Germinal center (tissue), 1 donor: ENCODE measurements around the gene CEACAM3.

ENCODE experiments used
- DNase-seq: peaks from one replicate; pipeline ENCODE4 v3.0.0; 2012; ENCODE audit warnings: mixed read lengths, low spot score

CEACAM3 gene

DNA sequence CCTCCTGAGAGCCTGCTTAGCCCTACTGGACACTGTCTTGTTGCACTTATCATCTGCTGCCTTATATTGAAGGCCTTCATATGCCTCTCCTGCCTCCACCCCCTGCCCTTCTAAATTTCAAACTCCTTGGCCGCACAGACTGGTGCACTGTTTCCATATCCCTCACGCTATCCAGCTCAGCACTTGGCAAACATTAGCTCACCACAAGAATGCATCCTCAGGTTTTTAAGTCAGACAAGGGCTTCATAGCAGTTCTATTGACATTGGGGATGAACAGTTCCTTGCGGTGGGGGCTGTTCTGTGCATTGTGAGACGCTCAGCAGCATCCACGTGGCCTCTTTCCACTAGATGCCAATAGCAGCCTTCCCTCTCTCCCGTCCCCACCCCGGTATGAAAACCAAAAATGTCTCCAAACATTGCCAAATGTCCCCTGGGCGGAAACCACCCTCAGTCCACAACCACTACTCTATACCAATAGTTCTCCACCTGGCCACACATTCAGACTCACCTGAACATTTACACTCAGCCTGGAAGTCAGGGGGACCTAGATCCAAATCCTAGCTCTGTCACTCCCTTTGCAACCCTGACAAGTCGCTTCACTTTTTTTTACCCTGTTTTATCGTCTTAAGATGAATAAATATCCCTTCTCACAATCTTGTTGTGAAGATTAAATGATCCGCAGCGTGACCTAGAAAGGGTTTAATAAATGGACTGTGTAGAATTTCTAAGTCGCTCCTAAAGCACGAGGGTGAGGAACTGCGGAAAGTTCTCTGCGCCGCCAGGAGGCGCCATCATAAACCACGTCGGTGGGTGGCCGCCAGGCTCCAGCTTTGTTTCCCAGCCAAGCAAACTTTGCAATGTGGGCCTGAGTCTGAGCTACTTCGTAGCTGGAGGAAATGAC lies 3.6 kb upstream of the CEACAM3 start:
- DNase-seq, result peak; percentile 69

- no peak for DNase-seq
Measured at GRCh38 chr19:41793414-41793727, 3.0 kb upstream of the CEACAM3 start.

GRCh38 chr19:41795031-41795461 lies 1.3 kb upstream of the CEACAM3 start:
- peak; percentile 41 for DNase-seq

DNA sequence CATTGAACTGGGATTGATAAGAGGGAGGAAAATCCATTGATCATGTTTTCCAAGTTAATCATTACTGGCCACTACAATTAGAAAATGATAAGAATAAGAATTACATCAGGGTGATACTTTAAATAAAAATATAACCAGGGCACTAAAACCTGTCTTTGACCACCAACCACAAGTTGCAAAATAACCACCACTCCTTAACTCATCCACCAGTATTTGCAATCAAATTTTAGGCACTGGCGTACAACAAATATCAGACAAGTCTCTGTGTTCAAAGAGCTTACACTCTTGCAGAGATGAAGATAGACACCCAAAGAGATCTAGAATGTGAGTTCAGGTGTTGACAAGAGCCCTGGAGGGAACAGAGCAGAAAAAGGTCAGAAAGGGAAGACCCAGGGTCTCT lies 514 bp downstream of the CEACAM3 start:
- no peak for DNase-seq

GRCh38 chr19:41799444-41800000 lies 3.1 kb downstream of the CEACAM3 start:
- DNase-seq, result no peak

DNA sequence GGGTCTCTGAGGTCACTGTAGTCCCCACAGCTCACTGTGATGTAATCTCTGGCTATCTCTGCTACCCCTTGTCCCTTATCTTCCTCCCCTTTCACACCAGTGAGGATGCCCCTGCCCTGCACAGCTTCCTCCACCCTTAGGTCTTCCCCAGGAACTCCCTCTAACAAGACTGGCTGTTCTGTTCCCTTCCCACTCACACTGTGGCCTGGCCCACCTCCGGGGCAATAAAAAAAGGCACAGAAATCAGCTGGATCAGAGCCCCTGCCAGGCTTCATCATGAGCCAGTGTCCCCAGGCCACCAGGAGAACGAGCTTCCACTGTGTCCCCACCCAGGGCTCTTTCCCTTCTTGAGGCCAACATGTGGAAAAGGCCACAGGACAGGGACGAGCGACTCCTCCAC lies 4.6 kb downstream of the CEACAM3 start:
- no peak for DNase-seq

DNA sequence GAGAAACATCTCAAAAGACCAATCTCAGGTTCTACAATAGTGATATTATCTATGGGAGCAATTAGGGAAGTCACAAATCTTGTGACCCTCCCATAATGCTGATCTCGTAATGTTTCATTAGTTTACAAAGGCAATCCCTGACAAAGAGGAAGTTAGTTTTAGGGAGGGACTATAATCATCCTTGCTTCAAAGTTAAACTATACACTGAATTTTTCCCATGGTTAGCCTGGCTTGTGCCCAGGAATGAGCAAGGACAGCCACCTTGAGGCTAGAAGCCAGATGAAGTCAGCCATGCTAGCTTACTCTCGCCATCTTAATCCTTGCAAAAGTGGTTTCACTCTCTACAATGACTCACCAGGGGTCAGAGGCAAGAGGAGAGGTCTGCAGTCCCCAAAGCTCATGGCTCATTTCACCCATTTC lies 5.4 kb downstream of the CEACAM3 start:
- DNase-seq, result no peak

GRCh38 chr19:41802770-41803169 lies 6.4 kb downstream of the CEACAM3 start:
- DNase-seq, result peak; percentile 26

- DNase-seq, result peak; percentile 28
Measured at GRCh38 chr19:41804336-41804735, 7.9 kb downstream of the CEACAM3 start.

DNA sequence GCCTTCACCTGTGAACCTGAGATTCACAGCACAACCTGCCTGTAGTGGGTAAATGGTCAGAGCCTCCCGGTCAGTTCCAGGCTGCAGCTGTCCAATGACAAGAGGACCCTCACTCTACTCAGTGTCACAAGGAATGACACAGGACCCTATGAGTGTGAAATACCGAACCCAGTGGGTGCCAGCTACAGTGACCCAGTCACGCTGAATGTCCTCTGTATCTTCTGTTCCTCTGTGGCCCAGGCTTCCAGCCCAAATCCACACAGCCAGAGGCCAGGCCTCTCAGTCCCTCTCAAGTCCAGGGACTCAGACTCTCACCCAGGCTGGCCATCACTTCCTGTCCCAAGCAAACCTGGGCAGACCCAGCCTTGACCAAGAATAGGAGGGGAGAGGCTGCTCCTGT lies 10.8 kb downstream of the CEACAM3 start:
- DNase-seq, result no peak

DNA sequence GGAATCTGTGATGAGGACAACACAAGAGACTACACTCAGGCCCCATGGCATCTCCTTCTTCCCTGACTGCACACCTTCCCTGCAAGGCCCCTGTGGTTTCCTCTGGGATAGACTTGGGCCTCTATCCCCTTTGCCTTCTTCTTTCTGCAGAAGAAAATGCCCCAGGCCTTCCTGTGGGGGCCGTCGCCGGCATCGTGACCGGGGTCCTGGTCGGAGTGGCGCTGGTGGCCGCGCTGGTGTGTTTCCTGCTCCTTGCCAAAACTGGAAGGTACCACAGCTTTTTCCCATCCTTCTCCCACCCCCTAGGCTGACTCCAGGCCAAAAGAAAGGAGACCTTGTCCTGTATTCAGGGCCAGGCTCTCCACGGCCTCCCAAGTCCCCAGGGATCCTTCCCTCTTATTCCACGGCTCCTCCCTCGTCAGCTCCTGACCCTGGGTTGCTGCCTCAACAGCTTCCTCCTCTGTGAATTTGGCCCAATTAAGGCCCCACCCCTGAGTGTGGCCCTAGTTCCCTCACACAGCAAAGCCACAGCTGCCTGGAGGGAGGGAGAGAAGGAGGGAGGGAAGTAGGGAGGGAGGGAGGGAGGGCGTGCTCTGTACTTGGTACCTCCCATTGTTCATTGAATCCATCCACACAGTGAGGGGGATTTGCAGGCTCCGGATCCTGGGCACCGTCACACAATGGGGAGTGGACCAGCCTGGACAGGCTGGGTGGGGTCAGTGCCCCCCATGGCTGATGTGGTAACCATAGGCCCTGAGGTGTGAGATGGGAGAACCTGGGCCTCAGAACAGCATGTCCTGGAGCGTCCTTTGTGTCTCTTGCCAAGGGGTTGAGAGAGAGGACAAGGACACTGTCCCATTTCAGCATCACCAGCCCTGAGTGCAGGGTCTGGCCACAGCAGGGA lies 12.5 kb downstream of the CEACAM3 start:
- no peak for DNase-seq

GRCh38 chr19:41810301-41810700 lies 13.9 kb downstream of the CEACAM3 start:
- no peak for DNase-seq

DNA sequence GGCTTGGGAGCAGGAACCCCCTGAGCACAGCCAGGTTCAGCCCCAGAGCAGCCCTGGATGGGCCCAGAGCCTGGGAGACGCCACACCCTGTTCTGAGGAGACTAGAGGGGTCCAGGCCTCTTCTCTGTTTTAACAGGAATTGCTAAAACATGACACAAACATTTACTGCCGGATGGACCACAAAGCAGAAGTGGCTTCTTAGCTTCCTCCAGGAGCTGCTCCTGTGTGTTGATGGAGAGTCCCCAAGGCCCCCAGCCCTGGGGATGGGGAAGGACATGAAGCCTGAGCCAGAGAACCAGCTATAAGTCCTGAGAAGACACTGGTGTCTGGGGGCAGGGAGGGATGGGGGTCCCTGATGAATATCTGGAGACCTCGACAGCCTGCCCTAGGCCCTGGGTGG lies 14.6 kb downstream of the CEACAM3 start:
- DNase-seq, result no peak

- no peak for DNase-seq
Measured at GRCh38 chr19:41811981-41812380, 15.6 kb downstream of the CEACAM3 start.

DNA sequence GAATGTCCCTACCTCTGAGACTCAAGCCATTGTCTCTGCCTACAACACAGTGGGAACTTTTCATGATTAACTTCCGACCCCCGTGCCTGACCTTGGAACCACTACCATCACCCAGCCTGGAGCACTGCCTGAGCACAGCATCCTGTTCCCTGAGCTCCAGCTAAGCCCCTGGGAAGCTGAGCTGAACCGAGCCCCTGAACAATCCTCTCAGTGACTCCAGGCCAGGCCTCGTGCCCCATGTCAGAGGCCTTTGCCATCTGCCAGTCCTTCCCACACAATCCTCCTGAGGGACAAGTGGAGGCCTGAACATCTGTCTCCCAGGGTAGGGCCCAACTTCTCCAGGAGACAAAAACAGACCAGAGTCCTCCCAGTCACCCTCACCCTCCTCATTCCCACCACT lies 17.5 kb downstream of the CEACAM3 start:
- no peak for DNase-seq

DNA sequence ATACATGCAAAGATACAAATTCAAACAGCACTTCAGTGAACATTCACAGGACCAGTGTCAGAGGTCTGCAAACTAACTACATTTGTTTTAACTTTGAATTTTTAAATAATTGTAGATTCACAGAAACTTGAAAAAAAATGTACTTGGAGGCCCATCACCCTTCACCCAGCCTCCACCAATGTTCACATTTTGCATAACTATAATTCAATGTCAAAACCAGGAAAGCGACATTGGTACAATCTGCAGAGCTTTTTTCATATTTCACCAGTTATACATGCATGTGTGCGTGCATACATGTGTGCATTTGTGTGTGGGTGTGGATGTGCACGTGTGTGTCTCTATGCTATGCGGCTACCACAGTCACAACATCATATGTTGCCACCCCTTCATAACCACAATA lies 18.9 kb downstream of the CEACAM3 start:
- DNase-seq, result no peak

GRCh38 chr19:41816761-41817160 lies 20.4 kb downstream of the CEACAM3 start:
- no peak for DNase-seq

GRCh38 chr19:41821003-41821735 lies 24.8 kb downstream of the CEACAM3 start:
- peak; percentile 88 for DNase-seq

DNA sequence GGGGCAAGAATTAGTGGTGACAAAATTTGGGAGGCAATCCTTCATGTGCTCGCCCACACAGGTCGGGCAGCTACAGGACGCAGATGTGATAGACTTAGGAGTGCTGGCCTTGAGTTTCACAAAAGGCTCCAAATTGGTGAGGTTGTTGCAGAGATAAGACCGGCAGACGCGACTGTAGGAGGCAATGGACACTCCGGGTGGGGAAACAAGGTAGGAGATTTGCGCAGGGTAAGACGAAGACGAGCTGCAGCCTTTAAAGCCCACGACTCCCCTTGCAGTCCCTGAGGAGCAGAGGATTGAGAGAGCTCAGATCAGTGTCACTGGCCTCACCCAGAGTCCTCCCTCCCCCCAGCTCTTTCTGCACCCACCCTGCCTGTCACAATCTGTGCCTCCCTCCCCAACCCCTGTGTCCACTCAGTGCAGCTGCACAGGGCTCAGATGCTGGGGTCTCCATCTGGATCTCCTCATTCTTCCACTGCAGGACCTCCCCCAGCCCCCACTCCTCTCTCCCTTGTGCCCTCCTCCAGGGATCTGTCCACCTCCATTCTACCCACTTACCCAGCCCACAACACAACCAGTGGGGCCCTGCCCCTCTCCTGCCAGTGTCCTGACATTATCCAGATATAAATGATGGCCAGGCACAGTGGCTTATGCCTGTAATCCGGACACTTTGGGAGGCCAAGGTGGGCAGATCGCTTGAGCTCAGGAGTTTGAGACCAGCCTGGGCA lies 41.8 kb downstream of the CEACAM3 start:
- no peak for DNase-seq

GRCh38 chr19:41839211-41839610 lies 42.8 kb downstream of the CEACAM3 start:
- DNase-seq, result no peak

DNA sequence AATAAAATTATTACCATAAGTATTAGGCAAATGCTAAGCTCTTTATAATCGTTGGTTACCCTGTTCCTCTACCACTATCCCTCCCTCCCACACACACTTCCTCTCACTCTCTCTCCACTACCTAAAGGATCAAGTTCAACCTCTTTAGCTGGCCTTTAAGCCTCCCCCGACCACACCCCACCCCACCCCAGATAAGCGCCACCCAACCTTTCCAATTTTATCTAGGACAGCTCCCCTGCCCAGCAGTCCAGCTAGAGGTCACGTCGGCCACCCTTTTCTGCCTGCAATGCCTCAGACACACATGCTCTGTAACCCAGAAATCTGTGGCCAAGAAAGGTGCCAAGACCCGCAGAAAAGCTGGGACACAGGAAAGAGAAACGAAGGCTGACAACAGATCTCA lies 47.0 kb downstream of the CEACAM3 start:
- no peak for DNase-seq
